ENCODE measurements around the gene IFT27.

IFT27 gene, protein sequence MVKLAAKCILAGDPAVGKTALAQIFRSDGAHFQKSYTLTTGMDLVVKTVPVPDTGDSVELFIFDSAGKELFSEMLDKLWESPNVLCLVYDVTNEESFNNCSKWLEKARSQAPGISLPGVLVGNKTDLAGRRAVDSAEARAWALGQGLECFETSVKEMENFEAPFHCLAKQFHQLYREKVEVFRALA

DNA sequence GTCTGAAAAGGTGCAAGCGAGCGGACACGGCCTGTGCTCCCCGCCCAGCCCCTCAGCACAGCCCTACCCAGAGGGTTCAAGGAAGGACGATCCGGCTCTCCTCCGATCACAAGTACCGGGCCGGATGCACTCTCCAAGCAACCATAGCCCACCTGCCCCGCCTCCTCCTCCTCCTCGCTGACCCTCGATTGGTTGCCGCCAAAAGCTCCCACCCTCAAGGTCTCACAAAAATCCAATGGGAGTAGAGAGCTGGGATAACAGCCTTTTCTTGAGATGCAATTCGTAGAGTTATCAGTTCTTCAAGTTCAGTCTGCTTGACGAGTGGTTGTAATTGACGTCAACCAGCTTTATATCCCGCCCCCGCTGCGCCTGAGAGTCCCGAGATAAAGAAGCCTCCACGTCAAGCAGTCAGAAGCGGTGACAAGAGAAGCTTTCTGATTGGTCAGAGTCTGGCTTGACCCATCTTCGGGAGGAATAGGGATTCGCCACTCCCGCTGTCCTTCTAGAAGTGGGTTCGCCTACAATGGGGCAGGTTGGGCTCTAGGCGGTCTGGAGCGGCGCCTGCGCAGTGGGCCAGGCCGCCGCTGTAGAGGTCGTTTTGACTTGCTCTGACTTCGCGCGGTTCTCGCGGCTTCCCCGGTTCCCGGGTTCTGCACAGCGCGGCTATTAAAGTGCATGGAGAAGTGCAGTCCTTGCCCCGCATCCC lies at the start of gene IFT27:
Gene IFT27, minus strand, starts transcription at position 156 of the 706 bp plus-strand sequence. CDS start 412 bp downstream, outside the sequence.
- DNase-seq = peak; percentile 100

DNA sequence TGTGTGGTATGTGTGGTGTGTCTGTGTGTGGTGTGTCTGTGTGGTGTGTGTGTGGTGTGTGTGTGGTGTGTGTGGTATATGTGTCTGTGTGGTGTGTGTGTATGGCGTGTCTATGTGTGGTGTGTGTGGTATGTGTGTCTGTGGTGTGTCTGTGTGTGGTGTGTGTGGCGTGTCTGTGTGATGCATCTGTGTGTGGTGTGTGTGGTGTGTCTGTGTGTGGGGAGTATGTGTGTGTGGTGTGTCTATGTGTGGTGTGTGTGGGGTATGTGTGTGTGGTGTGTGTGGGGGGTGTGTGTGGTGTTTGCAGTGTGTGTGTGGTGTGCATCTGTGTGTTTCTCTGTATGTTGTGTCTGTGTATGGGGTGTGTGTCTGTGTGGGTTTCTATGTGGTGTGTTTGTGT lies 48.7 kb upstream of the IFT27 start:
- DNase-seq = no peak

DNA sequence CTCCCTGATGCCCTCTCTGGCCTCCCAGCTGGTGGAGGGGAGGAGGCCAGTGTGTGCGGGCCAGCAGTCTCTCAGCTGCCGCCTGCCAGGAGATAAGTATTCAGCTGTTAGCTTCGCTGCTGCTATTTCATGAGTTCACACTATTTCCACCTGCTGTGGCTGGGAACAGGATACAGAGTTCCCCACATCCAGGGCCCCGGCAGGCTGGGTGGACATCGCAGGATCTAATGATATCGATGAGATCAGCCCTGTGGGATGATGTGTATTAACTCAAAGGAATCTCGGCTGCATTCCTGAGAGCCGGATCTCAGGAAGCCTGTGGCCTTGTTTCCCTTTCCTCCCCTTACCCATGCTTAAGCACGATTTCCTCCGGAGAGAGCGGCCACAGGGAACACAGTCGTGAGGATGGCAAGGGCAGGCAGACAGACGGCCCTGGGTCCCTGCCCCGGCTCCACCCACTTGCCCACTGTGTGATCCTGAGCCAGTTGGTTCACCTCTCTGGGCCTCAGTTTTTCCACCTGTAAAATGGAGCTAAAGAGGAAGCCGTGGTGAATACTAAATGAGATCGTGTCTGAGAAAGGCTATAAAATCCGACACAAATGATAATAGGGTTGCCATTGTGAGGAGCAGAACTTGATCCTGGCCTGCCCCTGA lies 47.4 kb upstream of the IFT27 start:
- no peak for DNase-seq

DNA sequence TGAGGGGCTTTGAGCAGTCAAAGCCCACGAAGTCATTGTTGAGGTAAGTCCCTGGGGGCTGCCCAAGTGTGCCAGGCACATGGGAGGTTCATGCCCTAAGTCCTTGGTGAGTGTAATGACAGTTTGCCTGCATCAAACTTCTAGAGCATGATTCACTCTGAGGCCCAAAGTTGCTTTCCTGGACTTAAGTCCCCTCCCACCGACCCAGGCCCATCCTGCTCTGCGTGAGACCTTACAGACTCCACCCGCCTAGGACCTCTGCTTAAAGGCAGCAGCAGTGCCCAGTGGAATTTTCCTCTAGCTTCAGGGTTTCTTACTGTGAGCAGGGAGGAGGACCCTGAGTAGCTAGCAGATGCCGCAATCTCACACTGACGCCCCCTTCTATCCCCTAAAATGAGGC lies 46.7 kb upstream of the IFT27 start:
- no peak for DNase-seq

DNA sequence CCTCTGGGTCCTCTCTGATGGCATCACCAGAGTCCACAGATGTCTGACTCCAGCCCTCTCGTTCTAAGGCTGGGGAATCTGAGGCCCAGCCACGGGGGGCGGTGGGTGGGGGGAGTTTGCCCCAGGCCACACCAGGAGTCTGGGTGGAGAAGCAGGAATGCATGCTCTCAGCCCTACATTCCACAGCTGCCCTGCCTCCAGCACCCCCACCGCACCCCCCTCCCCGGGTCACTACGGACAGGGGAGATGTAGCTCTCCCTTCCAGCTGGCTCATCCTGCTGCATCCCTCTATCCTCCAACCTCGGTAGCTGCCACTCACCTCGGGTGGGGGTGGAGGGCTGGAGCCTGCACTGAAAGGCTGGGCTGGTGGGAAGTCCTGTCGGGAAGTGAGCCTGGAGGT lies 43.2 kb upstream of the IFT27 start:
- DNase-seq = no peak

DNA sequence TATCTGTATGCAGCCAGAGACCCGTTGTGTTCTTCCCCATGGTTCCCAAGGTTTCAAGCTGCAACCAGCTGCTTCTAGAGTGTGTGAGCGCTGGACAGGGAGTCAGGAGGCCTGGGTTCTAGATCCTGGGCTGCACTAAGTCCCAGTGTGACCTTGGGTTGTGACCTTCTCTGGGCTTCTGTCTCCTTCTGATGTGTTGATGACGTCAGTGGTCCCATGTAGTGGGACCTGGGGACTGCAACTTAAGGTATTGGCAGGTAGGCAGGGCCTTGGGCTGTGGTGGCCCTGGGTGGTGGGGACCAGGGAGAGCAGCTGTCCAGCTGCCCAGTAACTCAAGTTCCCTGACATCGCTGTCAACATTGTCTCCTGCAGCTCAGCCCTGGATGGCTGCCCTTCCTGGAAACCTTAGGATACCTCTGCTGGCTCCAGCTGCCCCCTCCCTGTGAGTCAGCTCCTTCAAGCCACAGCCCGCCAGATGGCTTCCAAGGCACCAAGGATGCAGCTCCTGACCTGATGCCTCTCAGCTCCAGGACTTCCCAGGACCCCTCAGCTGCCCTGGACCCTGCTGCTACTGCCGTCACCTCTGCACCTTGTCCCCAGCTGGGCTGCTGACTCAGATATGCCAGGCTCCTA lies 42.2 kb upstream of the IFT27 start:
- DNase-seq = no peak

DNA sequence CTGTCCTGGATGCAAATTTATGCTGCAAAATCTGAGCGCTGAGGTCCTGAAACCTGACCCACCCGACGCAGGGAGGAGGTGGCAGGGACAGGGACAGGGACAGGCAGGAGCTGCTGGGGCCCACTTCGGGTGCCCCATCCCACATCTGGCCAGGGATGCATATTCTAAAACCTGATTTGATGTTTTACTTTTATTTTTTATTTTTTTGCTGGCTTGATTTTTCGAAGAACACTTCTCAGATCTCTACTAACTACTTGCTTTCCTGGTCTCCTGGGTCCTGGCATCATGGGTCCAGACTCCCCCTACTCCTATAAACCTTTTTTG lies 41.6 kb upstream of the IFT27 start:
- no peak for DNase-seq

DNA sequence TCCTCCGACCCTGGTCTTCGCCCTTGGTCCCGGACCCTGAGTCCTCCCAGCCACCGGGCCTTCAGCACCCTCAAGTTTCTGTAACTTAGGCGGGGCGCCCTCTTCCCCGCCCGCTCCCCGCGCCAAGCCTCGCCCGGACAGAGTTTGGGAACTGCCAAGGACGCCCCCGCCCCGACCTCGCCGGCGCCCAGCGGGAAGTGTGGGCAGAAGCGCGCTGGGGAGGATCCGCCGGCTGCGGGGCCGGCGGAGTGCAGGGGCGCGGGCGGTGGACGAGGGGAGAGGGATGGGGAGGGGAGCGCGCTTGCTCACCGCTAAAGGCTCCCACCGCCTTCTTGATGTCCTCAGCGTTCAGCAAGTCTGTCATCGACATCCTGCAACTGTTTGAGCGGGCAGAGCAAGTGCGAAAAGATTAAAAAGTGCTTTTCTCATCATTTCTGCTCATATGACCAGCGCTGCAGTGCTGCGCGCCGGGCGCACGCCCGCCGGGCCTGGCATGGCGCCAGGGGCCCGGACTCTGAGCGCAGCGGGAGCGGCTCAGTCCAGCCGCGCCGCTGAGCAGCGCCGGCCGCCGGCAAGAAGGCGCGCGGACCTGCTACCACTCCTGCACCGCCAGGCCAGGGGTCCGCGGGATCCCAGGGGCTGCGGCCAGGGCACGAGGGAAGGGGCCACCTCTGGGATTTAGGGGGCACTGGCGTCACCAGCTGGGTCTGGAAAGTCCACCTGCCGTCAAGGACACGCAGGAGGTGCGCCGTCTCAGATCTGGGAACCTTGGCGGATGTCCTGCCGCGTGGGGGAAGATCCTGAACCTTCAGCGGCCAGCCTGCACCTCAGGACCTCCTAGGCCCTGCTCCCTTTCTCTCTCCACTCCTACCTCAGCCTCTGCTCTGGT lies 41.0 kb upstream of the IFT27 start, which contains the start of gene PVALB:
Gene PVALB, minus strand, starts transcription at position 400 of the 889 bp plus-strand sequence. Its CDS starts 30 bp downstream, at position 370.
- DNase-seq = no peak

DNA sequence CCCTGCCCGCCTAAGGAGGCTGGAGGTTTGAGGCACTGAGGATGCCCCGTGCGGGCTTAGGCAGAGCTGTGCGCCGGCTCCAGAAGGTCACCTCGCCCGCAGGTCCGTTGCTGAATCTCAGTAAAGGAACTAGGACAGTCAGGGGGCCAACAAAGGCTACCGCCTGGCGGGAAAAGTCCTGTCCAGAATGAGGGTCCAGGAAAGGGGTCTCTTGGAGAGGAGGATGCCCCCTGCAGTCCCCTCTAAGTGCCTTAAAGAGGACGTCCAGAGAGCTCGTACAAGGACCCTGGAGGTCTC lies 40.4 kb upstream of the IFT27 start:
- no peak for DNase-seq

DNA sequence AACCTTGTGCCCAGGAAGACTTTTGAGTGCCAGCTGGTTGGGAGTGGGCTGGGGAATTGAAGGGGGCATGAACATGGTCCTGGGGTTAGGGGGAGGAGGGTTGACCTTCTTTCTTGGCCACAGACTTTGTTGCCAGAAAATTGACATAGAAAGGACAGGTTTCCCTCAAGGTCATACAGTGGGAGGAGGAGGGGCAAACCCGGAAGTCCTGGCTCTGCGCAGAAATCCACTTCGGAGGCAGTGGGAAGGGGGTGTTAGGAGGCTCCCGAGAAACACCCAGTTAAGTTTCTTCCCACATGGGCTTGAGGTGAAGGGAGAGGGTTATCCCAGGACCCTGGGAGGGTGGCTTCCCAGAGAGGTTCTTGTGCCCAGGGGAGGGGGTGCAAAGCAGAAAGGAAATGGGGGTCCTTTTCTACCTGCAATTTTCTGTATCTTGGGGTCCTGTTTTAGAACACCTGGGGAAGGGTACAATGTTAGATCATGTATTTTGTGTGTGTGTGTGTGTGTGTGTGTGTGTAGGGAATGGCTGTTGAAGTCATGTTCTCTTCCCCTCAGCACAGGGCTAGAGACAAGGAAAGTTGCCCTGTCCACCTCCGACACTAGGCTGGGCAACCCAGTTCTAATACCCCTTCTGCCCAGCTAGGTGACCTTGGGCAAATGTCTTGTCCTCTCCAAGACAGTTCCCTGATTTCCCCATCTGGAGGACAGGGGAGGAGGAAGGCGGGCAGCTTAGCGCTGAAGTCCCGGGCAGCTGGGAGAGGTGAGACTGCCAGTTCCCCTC lies 39.8 kb upstream of the IFT27 start:
- DNase-seq = no peak

DNA sequence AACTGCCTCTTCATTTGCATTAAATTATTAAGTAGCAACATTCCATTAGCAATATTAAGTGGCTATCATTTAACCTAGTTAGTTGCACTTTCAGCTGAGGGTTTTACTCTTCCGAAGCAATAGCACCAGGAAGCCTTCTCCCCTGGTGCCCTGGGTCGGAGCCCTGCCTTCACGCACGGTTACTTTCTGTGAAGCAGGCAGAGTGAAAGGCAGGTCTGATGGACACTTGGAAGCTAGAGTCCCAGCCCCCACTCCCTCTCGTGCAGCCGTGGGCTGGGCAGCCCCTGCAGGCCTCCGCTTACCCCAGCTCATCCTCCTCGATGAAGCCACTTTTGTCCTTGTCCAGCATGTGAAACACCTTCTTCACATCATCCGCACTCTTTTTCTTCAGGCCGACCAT lies 38.9 kb upstream of the IFT27 start:
- no peak for DNase-seq

DNA sequence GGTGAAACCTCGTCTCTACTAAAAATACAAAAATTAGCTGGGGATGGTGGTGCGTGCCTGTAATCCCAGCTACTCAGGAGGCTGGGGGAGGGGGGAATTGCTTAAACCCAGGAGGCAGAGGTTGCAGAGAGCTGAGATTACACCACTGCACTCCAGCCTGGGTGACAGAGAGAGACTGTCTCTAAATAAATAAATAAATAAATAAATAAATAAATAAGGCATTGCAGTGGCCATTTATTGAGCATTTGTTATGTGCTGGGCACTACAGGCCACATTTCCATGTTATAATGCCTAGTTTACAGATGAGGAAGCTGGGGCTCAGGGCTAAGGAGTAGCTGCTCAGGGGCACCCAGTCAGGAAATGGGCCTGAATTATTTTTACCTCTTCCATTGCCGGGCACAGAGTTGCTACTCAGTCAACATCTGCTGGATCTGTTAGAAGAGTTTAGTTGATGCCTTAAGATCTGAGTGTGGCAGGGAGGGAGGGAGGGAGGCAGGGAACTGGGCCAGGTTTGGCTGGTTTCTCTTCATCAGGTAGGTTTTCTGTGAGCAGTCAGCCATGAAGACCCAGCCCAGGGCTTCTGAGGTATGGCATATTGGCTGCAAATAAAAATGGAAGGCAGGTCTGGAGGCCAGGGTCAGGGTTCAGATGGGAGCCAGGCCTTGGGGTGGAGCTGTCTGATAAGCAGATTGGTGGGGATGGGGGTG lies 35.3 kb upstream of the IFT27 start:
- DNase-seq = no peak

DNA sequence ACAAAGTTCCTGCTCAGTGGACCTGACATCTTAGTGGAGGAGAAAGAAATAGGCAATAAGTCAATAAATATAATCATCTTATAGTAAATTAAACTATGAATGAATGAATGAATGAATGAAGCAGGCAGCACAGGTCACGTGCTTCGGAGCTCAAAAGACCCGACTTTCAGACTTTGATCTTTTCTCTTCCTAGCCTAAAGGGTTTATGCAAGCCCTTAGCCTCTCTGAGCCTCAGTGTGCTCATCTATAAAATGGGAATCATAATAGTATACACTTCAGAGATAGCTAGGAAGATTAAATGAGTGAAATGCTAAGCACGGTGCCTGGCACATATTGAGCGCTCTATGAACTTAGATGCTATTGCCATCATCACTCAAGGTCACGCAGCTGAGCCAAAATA lies 33.4 kb upstream of the IFT27 start:
- DNase-seq = no peak

DNA sequence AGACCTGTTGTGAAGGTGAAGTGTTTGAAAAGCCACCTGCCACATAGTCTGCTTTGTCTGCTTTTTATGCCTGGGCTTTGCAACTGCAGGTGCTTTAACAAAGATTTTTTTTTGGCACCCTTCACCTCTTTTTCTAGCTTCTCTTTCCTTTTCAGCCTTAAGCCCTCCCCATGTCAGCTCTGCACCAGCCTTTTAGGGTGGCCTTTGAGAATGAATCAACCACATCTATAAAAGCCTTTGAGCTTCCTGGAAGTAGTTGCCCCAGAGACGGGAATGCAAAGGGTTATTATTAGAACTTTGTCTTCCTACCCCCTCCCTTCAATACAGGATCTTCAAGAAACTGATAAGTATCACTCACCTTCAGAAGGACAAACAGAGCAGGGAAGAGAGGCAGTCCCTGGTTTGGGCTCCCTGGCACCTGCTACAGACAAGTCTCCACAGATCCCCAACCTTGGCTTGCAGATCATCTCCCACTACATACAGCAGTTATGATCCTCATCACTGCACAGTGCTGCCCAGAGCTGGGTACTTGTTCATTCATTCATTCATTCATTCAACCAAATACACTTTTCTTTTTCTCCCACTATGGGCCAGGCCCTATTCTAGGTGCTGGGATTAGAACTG lies 32.9 kb upstream of the IFT27 start:
- no peak for DNase-seq

DNA sequence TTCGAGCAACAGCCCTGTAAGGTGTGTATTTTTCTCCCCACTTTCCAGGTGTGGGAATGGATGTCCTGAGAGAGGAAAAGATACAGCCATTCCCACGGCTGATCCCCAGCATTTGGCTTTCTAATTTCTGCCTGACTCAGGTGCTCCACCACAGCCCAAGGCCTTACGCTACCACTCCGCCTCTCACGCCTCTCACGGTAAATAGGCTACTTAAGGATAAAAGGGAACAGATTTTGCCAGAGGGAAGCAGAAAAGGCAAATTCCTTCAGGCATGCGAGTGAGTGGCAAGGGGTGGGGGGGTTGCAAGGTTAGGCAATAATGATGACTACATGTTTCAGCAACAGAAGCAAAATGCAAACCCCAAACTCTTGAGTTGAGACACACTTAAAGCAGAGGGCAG lies 31.7 kb upstream of the IFT27 start:
- no peak for DNase-seq

DNA sequence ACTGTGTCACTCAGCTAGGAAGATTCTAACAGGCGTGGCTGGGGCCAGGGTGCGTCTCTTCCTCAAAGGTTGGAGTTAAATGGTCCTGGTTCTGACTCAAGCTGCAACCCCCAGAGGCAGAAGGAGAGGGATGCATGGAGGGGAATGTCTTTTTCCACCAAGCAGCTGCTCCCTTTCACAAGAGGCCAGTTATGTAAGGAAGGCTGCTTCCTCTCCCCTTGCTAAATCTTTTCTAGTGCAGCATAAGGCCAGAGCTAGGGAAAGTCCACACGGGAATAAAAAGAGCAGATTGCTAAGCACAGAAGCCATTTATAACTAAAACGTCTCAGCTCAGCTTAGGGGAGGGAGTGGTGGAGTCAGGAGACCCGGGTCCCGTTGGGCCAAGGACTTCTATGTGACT lies 30.9 kb upstream of the IFT27 start:
- no peak for DNase-seq

DNA sequence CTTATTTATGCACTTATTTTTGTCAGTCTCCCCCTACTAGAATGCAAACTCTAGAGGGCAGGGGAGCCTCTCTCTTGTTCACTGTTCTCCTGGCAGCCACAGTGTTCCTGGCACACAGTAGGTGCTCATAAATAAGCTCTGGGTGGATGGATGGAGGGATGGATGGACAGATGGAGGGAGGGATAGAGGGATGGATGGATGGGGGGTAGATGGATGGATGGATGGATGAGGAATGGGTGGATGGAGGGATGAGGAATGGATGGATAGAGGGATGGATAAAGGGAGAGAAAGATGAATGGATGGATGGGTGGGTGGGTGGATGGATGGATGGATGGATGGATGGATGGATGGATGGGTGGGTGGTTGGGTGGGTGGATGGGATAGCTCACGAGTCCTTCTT lies 27.4 kb upstream of the IFT27 start:
- no peak for DNase-seq

DNA sequence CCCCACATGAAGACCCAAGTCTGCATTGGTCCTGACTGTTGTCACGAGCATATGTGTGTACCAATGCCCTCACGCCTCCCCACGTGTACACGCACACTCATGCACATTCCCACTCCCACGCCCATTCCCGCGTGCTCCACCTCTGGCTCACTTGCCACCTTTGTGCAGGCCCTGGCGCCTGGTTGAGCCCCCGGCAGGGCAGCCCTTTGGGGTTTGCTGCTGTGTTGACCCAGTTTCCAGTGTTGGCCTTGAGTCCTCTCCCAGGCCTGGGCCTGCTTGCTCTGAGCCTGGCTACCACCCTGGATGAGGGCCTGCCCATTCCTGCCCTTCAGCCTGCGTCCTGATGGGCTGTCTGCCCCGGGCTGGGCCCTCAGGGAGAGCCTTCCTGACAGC lies 22.8 kb upstream of the IFT27 start:
- DNase-seq = no peak

DNA sequence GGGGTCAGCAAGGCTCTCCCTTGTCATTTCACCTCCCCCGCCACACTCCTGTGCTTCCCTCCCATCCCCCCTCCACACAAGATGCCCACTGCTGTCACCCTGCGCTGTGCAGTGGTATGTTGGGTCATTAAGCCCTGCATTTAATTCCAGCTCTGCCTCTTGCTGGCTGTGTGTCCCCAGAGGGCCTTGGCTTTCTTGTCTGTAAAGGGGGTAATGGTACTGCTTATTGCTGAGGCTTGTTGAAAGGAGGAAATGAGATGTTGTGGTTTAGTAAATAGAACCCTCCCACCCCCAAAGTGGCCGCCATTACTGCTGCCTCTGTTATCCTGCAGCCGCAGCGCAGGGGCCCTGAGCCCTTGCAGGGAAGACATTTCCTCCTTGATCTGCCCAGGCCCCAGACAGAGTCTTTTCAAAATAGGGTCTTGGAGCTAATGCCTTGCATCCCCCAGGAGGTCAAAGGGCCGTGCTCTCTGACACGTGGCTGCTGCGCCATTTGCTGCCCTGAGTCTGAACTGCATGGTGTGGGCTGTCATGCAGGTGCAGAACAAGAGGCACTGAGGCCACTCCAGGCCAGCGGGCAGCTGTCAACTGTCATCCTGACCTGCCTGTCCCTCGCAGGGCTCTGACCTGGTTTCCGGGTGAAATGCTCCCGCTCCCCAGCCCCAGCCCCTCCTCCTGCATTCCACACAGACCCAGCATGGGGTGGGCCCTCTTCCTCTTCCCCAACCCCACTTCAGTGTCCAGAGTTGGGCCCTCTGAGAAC lies 22.2 kb upstream of the IFT27 start:
- DNase-seq = no peak

DNA sequence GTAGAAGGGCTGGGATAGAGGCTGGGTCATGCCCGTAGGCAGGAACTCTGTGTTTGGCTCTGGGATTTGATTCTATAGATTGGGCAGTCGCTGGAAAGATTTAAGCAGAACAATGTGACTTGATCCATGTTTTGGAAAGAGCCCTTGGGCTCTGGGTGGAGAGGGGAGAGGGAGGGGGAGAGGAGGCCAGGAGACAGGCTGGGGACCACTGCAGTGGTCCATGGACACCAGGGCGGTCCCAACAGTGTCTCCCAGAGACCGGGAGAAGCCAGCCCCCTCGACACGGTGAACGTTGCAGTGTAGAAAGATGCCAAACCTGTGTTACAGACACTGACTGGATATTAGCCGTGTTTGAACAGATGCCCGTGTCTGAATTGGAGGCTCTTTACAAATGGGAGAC lies 21.5 kb upstream of the IFT27 start:
- DNase-seq = no peak
